HepG2 (cell line): Measurements from ENCODE around the gene HSF4. TPM values are rescaled to one million over a fixed set of nuclear protein-coding genes. Genes with fewer than 3 reads are reported as not detected.

Experiments used
- ETS1 ChIP-seq: sonication (generic); formaldehyde crosslinking; IDR thresholded peaks from 2 replicates; pipeline ENCODE4 v1.4.0; 2020; ENCODE audit warnings: missing genetic modification reagents
- GLMP ChIP-seq: sonication (generic); formaldehyde crosslinking; IDR thresholded peaks from 2 replicates; pipeline ENCODE4 v1.9.0; 2021; ENCODE audit warnings: missing genetic modification reagents, mild to moderate bottlenecking, borderline replicate concordance
- HNRNPLL ChIP-seq: fragments of 200-400 bp; formaldehyde crosslinking; IDR thresholded peaks from 2 replicates; pipeline ENCODE4 v1.6.1; 2017; ENCODE audit warnings: mild to moderate bottlenecking, low read depth, low read length; ENCODE audit not compliant: poor library complexity, severe bottlenecking
- HOXA7 ChIP-seq: sonication (generic); formaldehyde crosslinking; IDR thresholded peaks from 2 replicates; pipeline ENCODE4 v1.8.1; 2022; ENCODE audit warnings: mild to moderate bottlenecking, missing genetic modification reagents, moderate library complexity
- NFE2L2 ChIP-seq: fragments of 150-350 bp; IDR thresholded peaks from 2 replicates; pipeline ENCODE4 v1.6.1; 2014; ENCODE audit warnings: low read length
- NR1H2 ChIP-seq: sonication (generic); formaldehyde crosslinking; IDR thresholded peaks from 2 replicates; pipeline ENCODE4 v1.8.1; 2022; ENCODE audit warnings: low read depth, missing genetic modification reagents, borderline replicate concordance
- POGZ ChIP-seq: sonication (generic); formaldehyde crosslinking; IDR thresholded peaks from 2 replicates; pipeline ENCODE4 v1.4.0; 2020; ENCODE audit warnings: mild to moderate bottlenecking, missing genetic modification reagents
- RNF2 ChIP-seq: fragments of 450-650 bp; conservative IDR thresholded peaks from 2 replicates; pipeline ENCODE4 v1.6.1; 2016; ENCODE audit warnings: low read depth
- RORA ChIP-seq: sonication (generic); formaldehyde crosslinking; IDR thresholded peaks from 2 replicates; pipeline ENCODE4 v1.5.0; 2020; ENCODE audit warnings: mild to moderate bottlenecking, missing genetic modification reagents, moderate library complexity
- SMAD1 ChIP-seq: sonication (generic); formaldehyde crosslinking; IDR thresholded peaks from 2 replicates; pipeline ENCODE4 v1.4.0; 2020; ENCODE audit warnings: missing genetic modification reagents, low read depth, mild to moderate bottlenecking, borderline replicate concordance
- SRF ChIP-seq: IDR thresholded peaks from 2 replicates; pipeline ENCODE4 v1.6.1; 2011; ENCODE audit warnings: mild to moderate bottlenecking, low read depth, low read length, moderate library complexity
- TCF7L2 ChIP-seq: IDR thresholded peaks from 2 replicates; pipeline ENCODE4 v1.6.1; 2011; ENCODE audit warnings: mild to moderate bottlenecking, low read depth, low read length, moderate library complexity
- U2AF2 ChIP-seq: fragments of 200-400 bp; formaldehyde crosslinking; IDR thresholded peaks from 2 replicates; pipeline ENCODE4 v1.6.1; 2017; ENCODE audit warnings: low read depth, mild to moderate bottlenecking, low read length
- ZBTB10 ChIP-seq: sonication (generic); formaldehyde crosslinking; IDR thresholded peaks from 2 replicates; pipeline ENCODE4 v1.4.0; 2020; ENCODE audit warnings: missing genetic modification reagents, borderline replicate concordance
- ZBTB34 ChIP-seq: sonication (generic); formaldehyde crosslinking; IDR thresholded peaks from 2 replicates; pipeline ENCODE4 v1.8.0; 2022; ENCODE audit warnings: mild to moderate bottlenecking, missing genetic modification reagents
- ZEB1 ChIP-seq: IDR thresholded peaks from 2 replicates; pipeline ENCODE4 v1.6.1; 2012; ENCODE audit warnings: mild to moderate bottlenecking, low read depth, inconsistent platforms; ENCODE audit not compliant: insufficient replicate concordance
- ZFP37 ChIP-seq: sonication (generic); formaldehyde crosslinking; IDR thresholded peaks from 2 replicates; pipeline ENCODE4 v1.4.0; 2020; ENCODE audit warnings: missing genetic modification reagents, borderline replicate concordance
- ZMYM2 ChIP-seq: sonication (generic); formaldehyde crosslinking; IDR thresholded peaks from 2 replicates; pipeline ENCODE4 v1.8.0; 2022; ENCODE audit warnings: mild to moderate bottlenecking, missing genetic modification reagents
- ZMYM3 ChIP-seq: sonication (generic); formaldehyde crosslinking; IDR thresholded peaks from 2 replicates; pipeline ENCODE4 v1.5.1; 2020; ENCODE audit warnings: mild to moderate bottlenecking, missing genetic modification reagents
- ZNF574 ChIP-seq: sonication (generic); formaldehyde crosslinking; IDR thresholded peaks from 2 replicates; pipeline ENCODE4 v1.4.0; 2020; ENCODE audit warnings: missing genetic modification reagents
- polyA plus RNA-seq, 8 experiments: library from polyadenylated mRNA; depleted of rRNA in 3 of 8; stranded (reverse) in 7 of 8; unstranded in 1 of 8; fragments of >200 nt; fragmentation: Illumina TruSeq in 4 of 8; extraction: Trizol in 4 of 8; gene quantifications; 2 replicates each; pipeline versions ENCODE4 v1.2.1 to v1.2.3, GENCODE V29; 2011 to 2016; ENCODE audit warnings: low read depth in 4 of 8, missing spikeins in 1 of 8, mixed read lengths in 1 of 8; ENCODE audit not compliant: insufficient read depth in 1 of 8
- total RNA-seq, 5 experiments: library from RNA; depleted of rRNA; stranded (reverse); fragments of >200 nt; fragmentation: Illumina TruSeq; extraction: Trizol; gene quantifications; 2 replicates each; pipeline ENCODE4 v1.2.3, GENCODE V29; 2016; ENCODE audit warnings: low read depth in 1 of 5

The HSF4 gene
- total and polyA plus RNA-seq, 2 of the 13 experiments (the other 11 are each of a cell fraction or from before 2014, with no cell fraction given) = 3.5 to 16.9 TPM

- peak; percentile 97; the same call in 1 of the 2 replicates for TF ChIP-seq SMAD1 (CRISPR knock-in tag)
- no peak for TF ChIP-seq TCF7L2
- peak; percentile 52; the same call in 1 of the 2 replicates for TF ChIP-seq ZFP37 (CRISPR knock-in tag)
- TF ChIP-seq GLMP = no peak
- no peak for TF ChIP-seq U2AF2
- no peak; the same call in 1 of the 2 replicates for TF ChIP-seq NR1H2 (CRISPR knock-in tag)
- no peak for TF ChIP-seq ZMYM2
- TF ChIP-seq ZNF574 = peak; percentile 90
- peak; percentile 56 for TF ChIP-seq HNRNPLL
- TF ChIP-seq HOXA7 (CRISPR knock-in tag) = peak; percentile 93
- TF ChIP-seq RORA (CRISPR knock-in tag) = no peak
- TF ChIP-seq RNF2 = no peak
- TF ChIP-seq ZBTB10 (CRISPR knock-in tag) = no peak
- TF ChIP-seq ETS1 (CRISPR knock-in tag) = no peak
- peak; percentile 76 for TF ChIP-seq ZMYM3
- TF ChIP-seq NFE2L2 = no peak
- TF ChIP-seq ZBTB34 (CRISPR knock-in tag) = no peak
- no peak for TF ChIP-seq ZEB1
- TF ChIP-seq POGZ (CRISPR knock-in tag) = peak; percentile 69; the same call in 1 of the 2 replicates
- no peak for TF ChIP-seq SRF
Observed at GRCh38 chr16:67184995-67185650, 20.6 kb downstream of the HSF4 start (continued).
